ENCODE results near the gene PRSS35.
"Not testable (repeated sequence)": the region's sequence is repeated elsewhere in the genome, so short reads cannot be mapped to it uniquely, and the experiment has no call there.

PRSS35 gene

DNA sequence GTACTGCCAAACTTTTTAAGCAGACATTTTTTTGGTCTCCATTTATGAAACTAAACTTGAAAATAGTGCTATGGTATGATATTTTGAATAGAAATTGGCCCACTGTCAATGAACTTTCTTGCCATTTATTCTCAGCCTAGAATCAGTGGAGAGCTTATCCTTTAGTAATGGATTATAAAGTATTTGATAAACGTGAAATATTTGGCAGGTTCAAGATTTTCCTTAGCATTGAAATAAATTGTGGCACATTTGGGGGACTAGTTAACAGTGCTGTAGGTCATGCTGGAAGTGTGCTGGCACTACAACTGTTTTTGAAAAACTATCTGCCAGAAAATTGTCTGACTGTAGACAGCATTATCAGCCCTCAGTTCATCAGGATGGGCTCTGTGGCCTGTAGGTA is 2.1 kb downstream of the PRSS35 start:
- no peak for DNase-seq
- in situ Hi-C loops (cut with MboI; ENCODE audit: low pct_unique_long_range_greater_than_20kb, low sequenced_read_pairs): loop anchor here (10.0 kb wide), 1 partner anchor 280 kb away; no protein-coding TSS in a partner anchor

DNA sequence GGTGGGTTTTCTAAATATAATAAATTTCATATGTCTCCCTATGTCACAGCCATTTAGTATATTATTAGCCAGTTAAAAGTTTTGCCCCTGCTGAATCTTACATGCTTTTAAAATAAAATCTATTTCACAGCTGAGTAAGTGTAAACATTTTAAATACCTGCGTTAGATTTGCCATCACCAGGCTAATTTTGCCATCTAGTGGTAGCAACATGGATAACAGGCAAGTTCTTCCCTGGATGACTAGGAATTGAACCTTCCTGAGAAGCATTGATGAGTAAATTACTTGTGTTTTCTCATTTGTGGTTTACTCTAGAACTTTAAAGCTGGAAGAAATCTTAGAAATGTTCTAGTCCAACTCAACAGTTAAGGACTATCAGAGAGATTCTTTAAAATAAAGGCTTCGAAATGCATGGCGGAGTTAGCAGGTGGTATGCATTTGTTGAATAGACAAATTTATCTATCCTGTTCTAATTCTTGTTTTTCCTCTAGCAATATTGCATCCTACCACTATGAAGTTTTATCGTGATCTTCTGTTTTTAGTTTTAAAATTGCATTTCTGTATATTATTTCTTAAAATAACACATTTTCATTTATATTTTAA is 2.6 kb downstream of the PRSS35 start:
- in situ Hi-C loops (cut with MboI; ENCODE audit: low pct_unique_long_range_greater_than_20kb, low sequenced_read_pairs): loop anchor here (10.0 kb wide), 1 partner anchor 280 kb away; no protein-coding TSS in a partner anchor
- DNase-seq: peak; percentile 71

DNA sequence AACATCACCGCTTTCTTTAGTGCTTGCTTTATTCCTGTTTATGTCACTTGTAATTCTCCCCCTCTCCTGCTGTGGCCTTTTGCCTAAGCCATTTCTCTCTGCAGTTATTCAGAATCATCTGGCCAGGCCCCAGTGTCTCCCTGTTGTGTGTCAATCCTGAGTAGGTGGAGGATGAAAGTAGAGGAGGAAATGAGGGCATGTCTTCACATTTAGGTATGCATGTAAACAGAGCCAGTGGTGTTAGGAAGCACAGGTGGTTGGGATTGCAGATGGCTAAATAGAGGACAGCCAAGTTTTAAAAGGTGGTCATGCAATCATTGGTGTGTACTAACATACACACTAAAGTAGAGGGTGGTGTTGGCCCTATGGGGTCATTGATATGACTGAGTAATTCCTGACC is 5.2 kb downstream of the PRSS35 start:
- no peak for DNase-seq
- in situ Hi-C loops (cut with MboI; ENCODE audit: low pct_unique_long_range_greater_than_20kb, low sequenced_read_pairs): loop anchor here (10.0 kb wide), 1 partner anchor 283 kb away; no protein-coding TSS in a partner anchor

- peak; percentile 43 for DNase-seq
- in situ Hi-C loops (cut with MboI; ENCODE audit: low pct_unique_long_range_greater_than_20kb, low sequenced_read_pairs): loop anchor here (10.0 kb wide), 1 partner anchor 284 kb away; no protein-coding TSS in a partner anchor
Measured at GRCh38 chr6:83518816-83519480, 6.6 kb downstream of the PRSS35 start.

DNA sequence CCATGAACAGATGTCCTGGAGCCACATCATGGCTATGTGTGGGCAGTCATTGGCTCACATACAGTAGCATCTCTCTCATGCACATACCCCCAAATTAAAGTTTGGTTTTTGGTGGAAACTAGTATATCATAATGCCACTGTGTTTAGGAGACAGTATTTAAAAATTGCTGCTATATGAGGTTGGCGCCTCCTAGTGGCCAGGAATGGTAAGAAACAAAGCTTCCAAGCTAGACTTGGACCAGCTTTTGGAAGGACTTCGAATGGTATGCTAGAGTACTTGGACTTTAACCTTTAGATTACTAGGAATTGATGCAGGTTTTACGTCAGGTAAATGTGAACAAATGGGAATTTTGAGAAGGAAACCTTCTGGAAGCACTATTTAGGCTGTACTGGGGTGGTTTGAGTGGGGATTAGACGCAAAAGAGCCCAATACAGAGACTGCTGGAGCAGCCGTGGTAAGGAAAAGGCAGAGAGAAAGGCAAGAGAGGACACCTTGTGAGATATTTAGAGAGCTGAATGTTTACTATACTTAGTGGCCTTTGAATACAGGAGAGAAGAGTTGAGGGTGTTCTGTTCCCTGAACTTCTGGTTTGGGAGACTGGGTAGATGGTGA is 23.8 kb downstream of the PRSS35 start:
- in situ Hi-C loops (cut with MboI; ENCODE audit: low pct_unique_long_range_greater_than_20kb, low sequenced_read_pairs): no loop called here
- peak; percentile 76 for DNase-seq

GRCh38 chr6:83536647-83537589 is 24.6 kb downstream of the PRSS35 start:
- in situ Hi-C loops (cut with MboI; ENCODE audit: low pct_unique_long_range_greater_than_20kb, low sequenced_read_pairs): no loop called here

DNA sequence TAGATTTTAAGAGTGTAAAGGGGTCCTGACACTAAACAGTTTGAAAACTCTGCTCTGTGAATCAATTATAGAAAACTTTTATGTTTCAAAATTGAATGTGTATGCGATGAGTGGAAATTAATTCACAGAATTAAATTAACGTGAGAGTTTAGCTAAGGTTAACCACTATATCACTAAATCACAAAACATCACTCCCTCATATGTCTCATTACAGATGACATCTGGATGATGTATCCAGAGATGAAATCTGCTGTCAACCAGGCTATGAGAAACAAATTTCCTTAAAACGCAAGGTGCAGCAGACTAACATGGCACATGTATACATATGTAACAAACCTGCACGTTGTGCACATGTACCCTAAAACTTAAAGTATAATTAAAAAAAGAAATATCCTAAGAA is 27.3 kb downstream of the PRSS35 start:
- DNase-seq: no peak
- in situ Hi-C loops (cut with MboI; ENCODE audit: low pct_unique_long_range_greater_than_20kb, low sequenced_read_pairs): no loop called here

More at GRCh38 chr6:83536647-83537589, 24.6 kb downstream of the PRSS35 start:
- no peak for DNase-seq

DNA sequence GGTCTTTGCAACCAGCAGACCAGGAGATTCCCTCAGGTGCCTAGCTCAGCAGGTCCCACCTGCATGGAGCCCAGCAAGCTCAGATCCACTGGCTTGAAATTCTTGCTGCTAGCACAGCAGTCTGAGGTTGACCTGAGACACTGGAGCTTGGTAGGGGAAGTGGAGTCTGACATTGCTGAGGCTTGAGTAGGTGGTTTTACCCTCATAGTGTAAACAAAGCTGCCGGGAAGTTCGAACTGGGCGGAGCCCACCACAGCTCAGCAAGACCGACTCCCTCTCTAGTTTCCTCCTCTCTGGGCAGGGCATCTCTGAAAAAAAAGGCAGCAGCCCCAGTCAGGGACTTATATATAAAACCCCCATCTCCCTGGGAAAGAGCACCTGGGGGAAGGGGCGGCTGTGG is 34.3 kb downstream of the PRSS35 start:
- in situ Hi-C loops (cut with MboI; ENCODE audit: low pct_unique_long_range_greater_than_20kb, low sequenced_read_pairs): no loop called here
- DNase-seq: peak; percentile 60

DNA sequence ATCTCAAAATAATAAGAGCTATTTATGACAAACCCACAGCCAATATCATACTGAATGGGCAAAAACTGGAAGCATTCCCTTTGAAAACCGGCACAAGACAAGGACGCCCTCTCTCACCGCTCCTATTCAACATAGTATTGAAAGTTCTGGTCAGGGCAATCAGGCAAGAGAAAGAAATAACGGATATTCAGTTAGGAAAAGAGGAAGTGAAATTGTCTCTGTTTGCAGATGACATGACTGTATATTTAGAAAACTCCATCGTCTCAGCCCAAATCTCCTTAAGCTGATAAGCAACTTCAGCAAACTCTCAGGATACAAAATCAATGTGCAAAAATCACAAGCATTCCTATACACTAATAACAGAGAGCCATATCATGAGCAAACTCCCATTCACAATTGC is 38.1 kb downstream of the PRSS35 start:
- in situ Hi-C loops (cut with MboI; ENCODE audit: low pct_unique_long_range_greater_than_20kb, low sequenced_read_pairs): not testable (repeated sequence)

GRCh38 chr6:83551748-83552147 is 39.4 kb downstream of the PRSS35 start:
- DNase-seq; in situ Hi-C loops (cut with MboI; ENCODE audit: low pct_unique_long_range_greater_than_20kb, low sequenced_read_pairs): not testable (repeated sequence)

More for the DNA sequence above, 38.1 kb downstream of the PRSS35 start:
- DNase-seq: peak; percentile 49

DNA sequence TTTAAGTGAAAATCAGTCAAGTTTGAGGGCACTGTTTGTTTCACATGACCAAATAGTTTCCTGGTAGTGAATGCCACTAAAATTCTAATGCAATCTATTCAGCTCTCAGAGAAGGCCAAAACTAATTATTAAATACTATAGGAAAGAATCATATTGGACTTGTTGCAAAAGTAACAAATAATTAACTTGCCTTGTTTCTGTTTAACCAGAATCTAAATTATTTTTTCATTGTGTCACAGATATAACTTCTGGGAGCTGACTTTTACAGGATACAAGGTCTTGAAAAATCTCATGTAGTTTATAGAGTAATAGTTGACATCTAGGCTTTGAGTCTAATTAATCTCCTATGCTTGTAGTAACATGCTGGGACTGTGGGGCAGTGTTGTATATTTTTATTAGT is 44.5 kb downstream of the PRSS35 start:
- DNase-seq: no peak
- in situ Hi-C loops (cut with MboI; ENCODE audit: low pct_unique_long_range_greater_than_20kb, low sequenced_read_pairs): no loop called here

DNA sequence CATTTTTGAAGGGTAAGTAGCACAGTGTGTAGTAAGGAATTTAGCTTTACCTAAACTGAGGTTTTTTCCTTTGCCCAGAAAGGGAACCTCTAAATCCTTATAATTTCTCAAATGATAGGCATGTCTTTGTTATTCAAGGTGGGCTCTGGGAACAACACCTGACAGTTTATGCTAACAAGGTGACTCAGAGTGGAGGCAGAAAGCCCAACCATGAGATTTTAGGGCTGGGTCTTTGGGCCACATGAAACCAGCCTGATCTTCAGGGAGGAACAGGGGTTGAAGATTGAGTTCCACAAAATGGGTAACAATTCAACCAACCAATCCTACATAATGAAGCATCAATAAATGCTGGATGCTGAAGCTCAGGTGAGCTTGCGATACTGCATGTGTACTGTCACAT is 46.6 kb downstream of the PRSS35 start:
- in situ Hi-C loops (cut with MboI; ENCODE audit: low pct_unique_long_range_greater_than_20kb, low sequenced_read_pairs): no loop called here

GRCh38 chr6:83571663-83572185 is 59.4 kb downstream of the PRSS35 start:
- DNase-seq; in situ Hi-C loops (cut with MboI; ENCODE audit: low pct_unique_long_range_greater_than_20kb, low sequenced_read_pairs): not testable (repeated sequence)

More for the DNA sequence above, 46.6 kb downstream of the PRSS35 start:
- DNase-seq: no peak

DNA sequence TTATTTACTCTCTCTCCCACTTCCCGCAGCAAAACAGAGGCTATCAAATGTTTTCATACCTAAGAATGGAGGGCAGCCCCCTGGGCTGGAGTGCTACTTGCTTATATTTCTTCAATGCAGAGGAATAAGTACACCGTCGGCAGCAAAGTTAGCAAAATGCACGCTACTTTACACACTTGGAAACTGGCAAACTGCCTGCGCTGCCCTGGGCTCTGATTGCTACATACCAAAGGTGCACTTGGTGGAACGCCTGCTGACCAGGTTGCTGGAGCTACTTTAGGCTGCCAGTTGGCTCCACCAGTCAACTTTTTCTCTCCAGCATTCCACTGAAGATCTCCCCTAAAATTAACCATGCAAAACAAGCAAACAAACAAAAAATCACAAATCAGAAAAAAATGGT is 62.4 kb downstream of the PRSS35 start:
- no peak for DNase-seq
- in situ Hi-C loops (cut with MboI; ENCODE audit: low pct_unique_long_range_greater_than_20kb, low sequenced_read_pairs): no loop called here

Measured in KBM-7 (cell line).